ENCODE results near the gene CTSW. TPM values are rescaled to one million over a fixed set of nuclear protein-coding genes. Genes with fewer than 3 reads are reported as not detected.

The CTSW gene
- total RNA-seq, 2 experiments from 2014 or later = 20.6 to 21.6 TPM

GRCh38 chr11:65903715-65904114 lies 24.1 kb downstream of the CTSW start:
- no peak overlapping the region for H3K27ac Mint-ChIP-seq
- H3K36me3 ChIP-seq (ENCODE audit: insufficient read depth, low read length) = no peaks in the 10 kb centered on the region
- H3K27ac ChIP-seq (ENCODE audit: low read depth in 1 of 2, low read length in 2 of 2) = no peak overlapping the region
- H3K9me3 ChIP-seq (ENCODE audit: control insufficient read depth in 1 of 2, insufficient read depth in 1 of 2, low read length in 2 of 2) = peaks cover 0 to 7% of the 10 kb centered on the region in 2 experiments
- peaks cover 25% of the 10 kb centered on the region for H3K4me1 ChIP-seq (ENCODE audit: insufficient read depth, low read length)
- H3K4me3 Mint-ChIP-seq = no peak overlapping the region
- ATAC-seq (ENCODE audit: poor library complexity) (no peak), DNase-seq (no peak)
- H3K4me1 Mint-ChIP-seq (ENCODE audit: low read depth) = peaks cover 5% of the 10 kb centered on the region
- peaks cover 23% of the 10 kb centered on the region for H3K27me3 Mint-ChIP-seq
- ChIA-PET CTCF (interaction anchor here (3.5 kb wide), 1 partner anchor 16 kb away, joined by 15 read pairs; the partner anchor contains the start of gene FIBP), POLR2A (no interaction called here)
- TF ChIP-seq, protein P1, sequence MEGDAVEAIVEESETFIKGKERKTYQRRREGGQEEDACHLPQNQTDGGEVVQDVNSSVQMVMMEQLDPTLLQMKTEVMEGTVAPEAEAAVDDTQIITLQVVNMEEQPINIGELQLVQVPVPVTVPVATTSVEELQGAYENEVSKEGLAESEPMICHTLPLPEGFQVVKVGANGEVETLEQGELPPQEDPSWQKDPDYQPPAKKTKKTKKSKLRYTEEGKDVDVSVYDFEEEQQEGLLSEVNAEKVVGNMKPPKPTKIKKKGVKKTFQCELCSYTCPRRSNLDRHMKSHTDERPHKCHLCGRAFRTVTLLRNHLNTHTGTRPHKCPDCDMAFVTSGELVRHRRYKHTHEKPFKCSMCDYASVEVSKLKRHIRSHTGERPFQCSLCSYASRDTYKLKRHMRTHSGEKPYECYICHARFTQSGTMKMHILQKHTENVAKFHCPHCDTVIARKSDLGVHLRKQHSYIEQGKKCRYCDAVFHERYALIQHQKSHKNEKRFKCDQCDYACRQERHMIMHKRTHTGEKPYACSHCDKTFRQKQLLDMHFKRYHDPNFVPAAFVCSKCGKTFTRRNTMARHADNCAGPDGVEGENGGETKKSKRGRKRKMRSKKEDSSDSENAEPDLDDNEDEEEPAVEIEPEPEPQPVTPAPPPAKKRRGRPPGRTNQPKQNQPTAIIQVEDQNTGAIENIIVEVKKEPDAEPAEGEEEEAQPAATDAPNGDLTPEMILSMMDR (IDR thresholded peaks at IDR 0.05) = no peak
- H3K27me3 ChIP-seq (ENCODE audit: control insufficient read depth in 1 of 2, insufficient read depth in 2 of 2, low read length in 2 of 2) = peaks cover 9 to 12% of the 10 kb centered on the region in 2 experiments
- no peaks in the 10 kb centered on the region for H3K36me3 Mint-ChIP-seq (ENCODE audit: low read depth)
- intact Hi-C loops (cut with DNase I, micrococcal nuclease) = no loop called here
- H3K4me3 ChIP-seq (ENCODE audit: low read length) = no peak overlapping the region
- H3K9me3 Mint-ChIP-seq = no peaks in the 10 kb centered on the region

DNA sequence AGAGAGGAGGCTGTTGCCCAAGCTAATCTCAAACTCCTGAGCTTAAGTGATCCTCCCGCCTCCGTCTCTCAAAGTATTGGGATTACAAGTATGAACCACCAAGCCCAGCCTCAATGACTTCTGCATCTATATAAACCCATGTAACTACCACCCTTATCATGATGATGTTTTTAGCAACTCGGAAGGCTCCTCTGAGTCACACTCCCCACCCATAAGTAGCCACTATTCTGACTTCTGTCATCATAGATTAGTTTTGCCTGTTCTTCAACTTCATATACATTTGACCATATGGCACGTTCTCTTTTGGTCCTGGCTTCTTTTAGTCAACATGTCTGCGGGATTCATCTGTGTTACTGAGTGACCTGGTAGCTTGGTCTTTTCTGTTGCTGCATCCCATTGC lies 27.0 kb downstream of the CTSW start:
- Histone ChIP-seq H3K27me3 (ENCODE audit: control insufficient read depth in 1 of 2, insufficient read depth in 2 of 2, low read length in 2 of 2) (no peaks in the 10 kb centered on the region), H3K4me1 (ENCODE audit: insufficient read depth, low read length) (peaks cover 4% of the 10 kb centered on the region), H3K4me3 (ENCODE audit: low read length) (no peak overlapping the region), H3K27ac (ENCODE audit: low read depth in 1 of 2, low read length in 2 of 2) (no peak overlapping the region), H3K36me3 (ENCODE audit: insufficient read depth, low read length) (no peaks in the 10 kb centered on the region), H3K9me3 (ENCODE audit: control insufficient read depth in 1 of 2, insufficient read depth in 1 of 2, low read length in 2 of 2) (no peaks in the 10 kb centered on the region)
- no peaks in the 10 kb centered on the region for H3K9me3 Mint-ChIP-seq
- intact Hi-C loops (cut with DNase I, micrococcal nuclease) = no loop called here
- no peak for ATAC-seq (ENCODE audit: poor library complexity)
- POLR2A ChIA-PET = interaction anchor here (0.9 kb wide), 2 partner anchors 8 to 16 kb away, joined by 3 to 4 read pairs; partner anchors contain the start of gene CCDC85B
- TF ChIP-seq, protein P1 (IDR thresholded peaks at IDR 0.05) = no peak
- no peak overlapping the region for H3K4me3 Mint-ChIP-seq
- H3K27ac Mint-ChIP-seq = no peak overlapping the region
- H3K27me3 Mint-ChIP-seq = peaks cover 25% of the 10 kb centered on the region
- CTCF ChIA-PET = interaction anchor here (1.8 kb wide), 1 partner anchor 18 kb away, joined by 7 read pairs; the partner anchor contains the start of gene FIBP
- no peaks in the 10 kb centered on the region for H3K36me3 Mint-ChIP-seq (ENCODE audit: low read depth)
- peaks cover 5% of the 10 kb centered on the region for H3K4me1 Mint-ChIP-seq (ENCODE audit: low read depth)
- DNase-seq = no peak

GRCh38 chr11:65907878-65908277 lies 28.2 kb downstream of the CTSW start:
- H3K4me3 Mint-ChIP-seq = no peak overlapping the region
- ChIA-PET CTCF (no interaction called here), POLR2A (no interaction called here)
- H3K4me1 ChIP-seq (ENCODE audit: insufficient read depth, low read length) = peaks cover 4% of the 10 kb centered on the region
- TF ChIP-seq, protein P1 (IDR thresholded peaks at IDR 0.05) = no peak
- no peak overlapping the region for H3K27ac ChIP-seq (ENCODE audit: low read depth in 1 of 2, low read length in 2 of 2)
- H3K36me3 ChIP-seq (ENCODE audit: insufficient read depth, low read length) = no peaks in the 10 kb centered on the region
- H3K27me3 Mint-ChIP-seq = peaks cover 19% of the 10 kb centered on the region
- H3K9me3 Mint-ChIP-seq = no peaks in the 10 kb centered on the region
- ATAC-seq (ENCODE audit: poor library complexity) (no peak), DNase-seq (no peak)
- intact Hi-C loops (cut with DNase I, micrococcal nuclease) = no loop called here
- H3K9me3 ChIP-seq (ENCODE audit: control insufficient read depth in 1 of 2, insufficient read depth in 1 of 2, low read length in 2 of 2) = no peaks in the 10 kb centered on the region
- H3K4me3 ChIP-seq (ENCODE audit: low read length) = no peak overlapping the region
- no peak overlapping the region for H3K27ac Mint-ChIP-seq
- peaks cover 5% of the 10 kb centered on the region for H3K4me1 Mint-ChIP-seq (ENCODE audit: low read depth)
- H3K27me3 ChIP-seq (ENCODE audit: control insufficient read depth in 1 of 2, insufficient read depth in 2 of 2, low read length in 2 of 2) = no peaks in the 10 kb centered on the region
- H3K36me3 Mint-ChIP-seq (ENCODE audit: low read depth) = no peaks in the 10 kb centered on the region

Data from CD4-positive, alpha-beta T cell (primary cell).